ENCODE results near the gene EEF1AKMT3.

- TF ChIP-seq EZH2 (IDR thresholded peaks at IDR 0.05; ENCODE audit: insufficient read depth, poor library complexity, severe bottlenecking) = no peak
- TF ChIP-seq EZH2phosphoT487 (IDR thresholded peaks at IDR 0.05; ENCODE audit: insufficient read depth, low read depth) = no peak
These were observed 21.5 kb downstream of the EEF1AKMT3 start for GRCh38 chr12:57793920-57794319.
